NCI-H446 (cell line): ENCODE data around the gene CLUH.

ENCODE experiments used
- DNase-seq, 2 experiments: peaks; one replicate each; lab custom pipeline; 2025; lab: John Stamatoyannopoulos, UW

The CLUH gene

GRCh38 chr17:2721603-2722002, 10.0 kb upstream of the CLUH start:
- DNase-seq = no peak

- DNase-seq = no peak
Measured at GRCh38 chr17:2719861-2720260, 8.3 kb upstream of the CLUH start.

DNA sequence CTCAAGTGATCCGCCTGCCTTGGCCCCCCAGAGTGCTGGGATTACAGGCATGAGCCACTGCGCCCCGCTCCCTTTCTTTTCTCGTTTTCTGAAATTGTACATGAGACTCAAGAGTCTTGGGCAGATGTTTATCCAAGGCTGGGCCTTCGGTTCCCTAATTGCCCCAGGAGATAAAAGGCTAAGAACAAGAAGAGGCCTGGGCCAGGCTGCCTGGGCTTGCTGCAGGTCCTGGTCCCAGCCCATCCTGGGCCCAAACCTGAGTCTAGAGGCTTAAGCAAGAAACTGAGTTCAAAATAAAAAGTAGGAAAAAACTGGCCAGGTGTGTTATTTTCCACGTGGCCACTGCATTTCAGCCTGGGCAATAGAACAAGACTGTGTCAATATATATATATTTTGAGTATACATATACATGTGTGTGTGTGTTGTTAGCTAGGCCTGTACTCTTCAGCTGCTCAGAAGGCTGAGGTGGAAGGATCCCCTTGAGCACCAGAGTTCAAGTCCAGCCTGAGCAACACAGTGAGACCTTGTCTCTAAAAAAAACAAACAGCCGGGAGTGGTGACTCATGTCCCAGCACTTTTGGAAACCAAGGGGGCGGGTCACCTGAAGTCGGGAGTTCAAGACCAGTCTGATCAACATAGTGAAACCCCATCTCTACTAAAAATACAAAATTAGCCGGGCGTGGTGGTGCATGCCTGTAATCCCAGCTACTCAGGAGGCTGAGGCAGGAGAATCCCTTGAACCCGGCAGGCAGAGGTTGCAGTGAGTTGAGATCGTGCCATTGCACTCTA, 6.8 kb upstream of the CLUH start:
- DNase-seq = no peak

- DNase-seq = no peak
Measured at GRCh38 chr17:2716649-2717048, 5.1 kb upstream of the CLUH start.

DNA sequence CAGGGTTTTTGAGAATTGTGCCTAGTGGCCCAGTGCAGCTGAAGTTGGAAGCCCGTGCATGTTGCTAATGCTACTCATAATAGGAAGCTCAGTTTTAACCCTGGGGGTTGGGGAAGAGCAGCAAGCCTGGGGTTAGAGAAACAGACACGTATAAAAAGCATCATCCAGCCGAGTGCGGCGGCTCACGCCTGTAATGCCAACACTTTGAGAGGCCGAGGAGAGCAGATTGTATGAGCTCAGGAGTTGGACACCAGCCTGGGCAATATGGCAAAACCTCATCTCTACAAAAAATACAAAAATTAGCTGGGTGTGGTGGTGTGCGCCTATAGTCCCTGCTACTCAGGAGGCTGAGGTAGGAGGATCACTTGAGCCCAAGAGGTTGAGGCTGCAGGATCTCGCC, 2.3 kb upstream of the CLUH start:
- DNase-seq = peak; percentile 23 to 42

- DNase-seq = no peak
Measured at GRCh38 chr17:2712300-2713043, 908 bp upstream of the CLUH start.

DNA sequence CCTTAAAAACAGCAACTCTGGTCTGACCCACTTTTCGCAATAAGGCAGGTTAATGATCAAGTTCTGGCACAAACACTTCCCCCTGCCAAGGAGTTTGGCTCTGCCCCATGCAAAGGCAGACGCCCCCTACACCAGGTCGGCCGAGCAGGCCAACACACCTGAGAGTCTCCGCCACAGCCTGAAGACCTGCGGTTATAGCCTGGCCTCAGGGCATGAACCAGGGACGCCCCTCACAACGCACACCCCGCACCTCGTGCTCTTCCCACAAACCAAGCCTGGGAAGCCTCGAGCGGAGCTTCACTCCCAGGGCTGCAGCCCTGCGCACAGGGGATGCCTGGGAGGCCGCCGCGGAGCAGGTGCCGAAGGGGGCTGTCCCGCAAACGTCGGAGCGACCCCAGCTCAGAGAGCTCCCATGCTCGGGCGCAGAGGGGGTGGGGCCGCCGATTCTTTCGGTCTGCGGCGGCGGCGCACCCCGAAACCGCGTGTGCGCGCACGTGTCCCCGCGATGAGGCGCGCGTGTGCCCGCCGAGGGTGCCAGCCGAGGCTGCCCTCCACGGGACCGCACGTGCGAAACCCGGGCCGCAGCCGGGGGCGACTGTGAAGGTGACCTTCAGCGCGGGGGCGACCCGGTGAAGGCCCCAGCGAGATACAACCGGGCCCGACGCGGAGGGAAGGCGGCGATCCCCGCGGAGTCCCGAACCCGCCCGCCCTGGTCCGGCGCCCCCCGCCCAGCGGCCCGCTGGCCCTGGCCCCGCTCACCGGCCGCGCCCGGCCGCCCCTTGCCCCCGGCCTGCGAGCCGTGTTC, 559 bp downstream of the CLUH start:
- DNase-seq = no peak

DNA sequence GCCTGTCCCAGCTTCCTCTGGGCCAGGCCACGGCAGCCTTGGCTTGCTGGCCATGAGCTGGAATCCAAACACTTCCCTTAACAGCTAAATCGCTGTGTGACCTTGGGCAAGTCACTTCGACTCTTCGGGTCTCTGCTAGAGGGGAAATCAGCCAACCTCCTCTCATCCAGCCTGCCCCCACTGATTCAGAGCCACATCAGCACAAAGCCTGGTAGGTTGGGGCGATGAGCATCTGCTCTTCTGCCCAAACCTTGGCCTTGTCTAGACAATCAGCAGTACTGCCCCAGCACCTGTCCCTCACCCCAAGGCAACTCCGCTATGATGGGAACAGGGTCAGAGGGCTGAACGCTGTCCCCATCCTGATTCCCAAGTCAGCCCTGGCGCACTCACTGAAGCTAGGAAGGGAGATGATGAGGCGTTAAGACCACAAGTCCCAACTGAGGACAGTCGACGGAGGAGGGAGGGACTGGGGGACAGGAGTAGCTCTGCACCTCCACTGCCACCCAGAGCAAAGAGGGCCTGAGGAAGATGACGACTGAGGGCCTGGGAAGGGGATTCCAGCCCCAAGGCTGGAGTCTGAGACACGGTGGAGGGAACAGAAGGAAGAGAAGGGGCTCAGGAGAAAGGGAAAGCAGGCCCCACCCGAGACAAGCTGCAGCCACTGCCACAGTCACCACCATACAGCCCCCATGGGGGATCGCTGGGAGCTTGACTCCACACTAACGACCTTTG, 1.3 kb downstream of the CLUH start:
- DNase-seq = no peak

DNA sequence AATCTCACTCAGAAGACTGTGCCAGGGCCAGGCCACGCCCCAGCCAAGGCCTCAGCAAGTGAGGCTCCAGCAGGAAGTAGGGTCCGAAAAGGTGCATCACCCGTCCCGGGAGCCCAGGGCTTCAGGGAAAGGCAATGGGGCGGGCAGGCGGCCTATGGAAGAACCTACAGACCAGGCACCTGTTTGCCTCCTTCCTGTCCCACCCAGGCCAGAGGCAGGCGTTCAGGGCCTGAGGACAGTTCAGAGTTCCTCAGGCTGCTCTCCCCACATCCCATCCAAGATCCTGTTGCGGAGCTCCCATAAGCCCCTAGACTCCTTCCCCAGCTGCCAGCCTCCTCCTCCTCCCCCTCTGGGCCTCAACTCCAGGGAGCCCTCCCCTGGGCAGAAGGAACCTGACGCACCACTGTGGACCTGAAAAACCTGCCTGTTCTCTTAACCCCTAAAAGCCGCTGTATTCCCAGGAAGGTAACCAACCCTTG, 2.3 kb downstream of the CLUH start:
- no peak for DNase-seq

- no peak for DNase-seq
Measured at GRCh38 chr17:2708585-2709182, 2.9 kb downstream of the CLUH start.

DNA sequence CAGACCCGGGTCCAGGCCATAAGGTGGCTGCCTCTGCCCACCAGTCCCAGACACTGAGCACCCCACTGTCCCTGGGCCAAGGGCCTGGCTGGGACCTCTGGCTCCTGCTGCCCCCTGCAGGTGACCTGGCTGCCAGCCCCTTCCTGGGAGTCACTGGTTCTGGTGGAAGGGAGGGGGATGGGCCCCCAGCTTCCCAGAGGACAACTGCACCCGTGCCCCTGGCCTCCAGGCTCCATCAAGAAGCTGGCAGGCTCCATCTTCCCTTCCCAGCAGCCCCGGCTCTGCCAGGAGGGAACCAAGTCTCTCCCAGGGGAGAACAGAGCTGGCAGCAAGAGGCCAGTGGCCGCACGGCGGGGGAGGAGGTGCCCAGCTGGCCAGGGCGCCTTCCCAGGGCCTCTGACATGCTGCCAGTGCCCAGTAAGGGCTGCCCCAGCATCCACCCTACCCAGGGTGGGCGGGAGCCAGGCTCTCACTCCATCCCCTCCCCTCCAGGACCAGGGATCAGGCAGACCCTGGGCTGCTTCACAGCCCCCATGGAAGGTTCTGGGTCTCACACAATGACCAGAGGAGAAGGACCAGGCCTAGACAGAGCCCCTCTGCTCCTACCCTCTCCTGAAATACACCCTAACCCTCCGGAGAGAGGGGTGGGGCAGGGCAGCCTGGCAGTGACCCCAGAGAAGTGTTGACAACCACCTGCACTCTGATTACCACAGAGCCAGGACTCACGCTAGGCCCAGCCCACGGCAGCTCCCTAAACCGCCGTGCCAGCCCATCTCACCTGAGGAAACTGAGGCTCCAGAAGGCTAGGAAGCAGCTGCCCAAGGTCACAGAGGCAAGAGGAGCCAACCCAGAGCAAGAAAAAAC, 3.6 kb downstream of the CLUH start:
- peak in 1 of 2 experiments; percentile 32 for DNase-seq

DNA sequence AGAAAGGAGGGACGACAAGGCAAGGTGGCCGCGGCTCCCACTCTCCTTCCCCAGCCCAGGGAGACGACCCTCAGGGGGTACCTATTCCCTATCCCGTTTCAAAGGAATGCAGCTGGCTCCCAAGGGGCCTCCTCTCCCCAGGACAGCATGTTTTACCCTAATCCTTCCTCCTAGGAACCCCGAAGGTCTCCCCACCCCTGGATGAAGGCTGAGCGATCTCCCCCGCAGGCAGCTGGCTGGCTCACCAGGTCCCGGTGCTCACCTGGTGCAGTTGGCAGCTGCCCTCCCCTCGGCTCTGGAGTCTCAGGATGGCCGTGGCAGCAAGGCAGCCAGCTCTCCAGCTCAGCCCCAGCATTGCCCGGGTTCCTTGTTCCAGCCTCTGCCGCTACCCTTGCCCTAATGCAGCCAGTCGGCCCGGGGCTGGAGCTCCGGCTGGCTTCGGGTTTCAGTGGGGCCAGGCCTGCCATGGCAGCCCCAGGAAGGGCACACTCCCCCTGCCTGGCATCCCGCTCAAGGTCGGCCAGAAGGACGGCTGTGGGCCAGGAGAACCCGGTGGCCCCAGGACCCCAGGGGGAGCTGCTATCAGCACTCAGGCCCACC, 4.6 kb downstream of the CLUH start:
- no peak for DNase-seq

DNA sequence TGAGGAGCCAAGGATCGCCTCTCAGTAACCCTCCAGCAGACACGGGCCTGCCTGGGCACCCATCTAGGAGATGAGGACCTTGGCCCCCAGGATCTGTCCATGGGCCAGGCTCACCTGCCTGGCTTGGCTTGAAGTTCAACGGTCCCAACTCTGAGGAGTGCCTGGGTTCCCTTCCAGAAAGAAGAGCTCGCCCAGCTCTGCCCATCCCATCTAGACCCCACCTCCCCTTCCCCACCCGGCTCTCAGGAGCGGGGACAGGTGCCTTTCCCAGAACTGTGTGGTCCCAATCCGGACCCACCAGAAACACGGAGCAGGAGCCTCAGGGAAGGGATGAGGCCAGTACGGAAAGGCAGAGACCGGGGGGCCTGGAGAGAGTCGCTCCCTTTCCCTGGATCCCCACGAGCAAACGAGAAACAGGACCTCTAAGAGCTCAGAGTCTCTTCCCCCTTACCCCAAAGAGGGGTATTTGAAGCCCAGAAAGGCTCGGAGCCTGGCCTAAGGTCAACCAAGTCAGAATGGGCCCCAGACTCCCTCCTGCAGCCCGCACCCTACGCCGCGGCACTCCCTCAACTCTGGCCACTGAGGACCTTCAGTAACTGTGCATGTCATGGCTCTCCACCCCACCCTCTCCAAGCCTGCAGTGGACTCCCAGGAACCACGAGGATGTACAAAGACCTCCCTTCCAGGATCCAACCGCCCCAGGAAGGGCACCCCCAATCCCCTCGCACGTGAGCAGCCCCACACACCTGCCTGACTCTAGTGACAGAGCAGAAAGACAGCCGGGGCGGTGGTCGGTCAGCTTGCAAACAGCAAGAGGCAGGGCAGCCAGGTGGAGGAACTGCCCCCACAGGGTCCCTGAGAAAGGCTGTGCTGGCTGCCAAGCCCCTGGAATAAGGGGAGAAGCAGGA, 5.4 kb downstream of the CLUH start:
- no peak for DNase-seq

- no peak for DNase-seq
Measured at GRCh38 chr17:2705263-2705662, 6.3 kb downstream of the CLUH start.

GRCh38 chr17:2704890-2705248, 6.7 kb downstream of the CLUH start:
- no peak for DNase-seq

DNA sequence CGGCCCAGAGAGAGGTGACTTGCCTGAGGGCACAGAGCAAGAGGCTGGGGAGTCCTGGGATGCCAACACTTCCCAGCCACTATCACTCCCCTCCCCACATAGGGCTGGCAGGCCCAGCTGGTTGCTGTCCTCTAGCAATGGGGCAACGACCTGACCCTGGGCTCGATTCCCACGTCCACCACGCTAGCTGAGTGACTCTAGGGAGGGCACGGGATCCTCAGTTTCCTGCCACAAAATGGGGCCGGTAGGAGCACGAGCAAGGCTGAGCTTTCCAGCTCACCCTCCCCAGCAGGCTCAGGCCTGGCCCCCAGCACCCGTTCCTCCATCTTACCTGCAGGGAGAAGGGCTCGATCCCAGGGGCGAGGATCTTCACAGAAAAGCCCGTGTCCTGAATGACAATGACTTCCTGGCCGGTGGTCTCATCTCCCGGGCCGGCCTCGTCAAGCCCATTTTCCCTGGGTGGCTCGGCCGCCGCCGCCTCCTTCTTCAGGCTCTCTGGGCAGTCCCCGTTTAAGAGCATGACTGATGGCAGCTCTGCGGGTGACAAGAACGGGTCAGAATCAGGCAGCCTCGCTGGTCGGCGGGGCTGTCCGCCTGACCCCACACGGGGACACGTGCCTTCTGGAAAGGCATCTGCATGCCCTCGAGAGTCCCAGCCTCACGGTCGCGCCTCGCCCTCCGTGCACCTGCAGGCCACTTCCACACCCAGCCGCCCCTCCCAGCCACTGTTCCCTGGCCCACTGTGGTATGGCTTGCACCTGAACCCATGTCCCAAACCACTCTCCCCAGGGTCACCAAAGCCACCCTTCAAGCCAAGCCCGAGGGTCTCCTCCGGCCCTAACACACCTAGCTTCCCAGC, 7.3 kb downstream of the CLUH start:
- no peak for DNase-seq

DNA sequence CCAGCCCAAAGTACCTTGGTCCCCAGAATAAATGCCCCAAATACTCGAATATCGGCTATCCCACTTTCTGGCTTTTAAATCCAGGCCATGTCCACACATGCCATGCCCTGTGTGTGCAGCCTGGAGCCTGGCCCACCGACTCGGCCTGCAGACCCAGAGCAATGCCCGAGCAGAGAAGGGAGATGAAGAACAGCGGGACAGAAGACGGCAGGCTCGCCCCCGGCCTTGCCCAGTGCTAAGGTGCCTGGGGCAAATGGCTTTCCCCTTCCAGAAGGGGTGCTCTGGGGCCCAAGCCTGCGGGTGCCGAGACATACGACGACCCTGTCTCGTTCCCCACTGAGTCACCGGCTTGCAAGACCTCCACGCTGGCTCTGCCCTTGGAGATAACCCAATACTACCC, 8.0 kb downstream of the CLUH start:
- no peak for DNase-seq

- no peak for DNase-seq
Measured at GRCh38 chr17:2703181-2703580, 8.4 kb downstream of the CLUH start.
